SHP77 treated with DMSO at 0.1 percent for 48 hours (cell line): ENCODE measurements around the gene LBR.
"Not testable (repeated sequence)": the region's sequence is repeated elsewhere in the genome, so short reads cannot be mapped to it uniquely, and the experiment has no call there.

ENCODE experiments used
- DNase-seq: peaks from one replicate; lab custom pipeline; 2025; lab: John Stamatoyannopoulos, UW

LBR gene

DNA sequence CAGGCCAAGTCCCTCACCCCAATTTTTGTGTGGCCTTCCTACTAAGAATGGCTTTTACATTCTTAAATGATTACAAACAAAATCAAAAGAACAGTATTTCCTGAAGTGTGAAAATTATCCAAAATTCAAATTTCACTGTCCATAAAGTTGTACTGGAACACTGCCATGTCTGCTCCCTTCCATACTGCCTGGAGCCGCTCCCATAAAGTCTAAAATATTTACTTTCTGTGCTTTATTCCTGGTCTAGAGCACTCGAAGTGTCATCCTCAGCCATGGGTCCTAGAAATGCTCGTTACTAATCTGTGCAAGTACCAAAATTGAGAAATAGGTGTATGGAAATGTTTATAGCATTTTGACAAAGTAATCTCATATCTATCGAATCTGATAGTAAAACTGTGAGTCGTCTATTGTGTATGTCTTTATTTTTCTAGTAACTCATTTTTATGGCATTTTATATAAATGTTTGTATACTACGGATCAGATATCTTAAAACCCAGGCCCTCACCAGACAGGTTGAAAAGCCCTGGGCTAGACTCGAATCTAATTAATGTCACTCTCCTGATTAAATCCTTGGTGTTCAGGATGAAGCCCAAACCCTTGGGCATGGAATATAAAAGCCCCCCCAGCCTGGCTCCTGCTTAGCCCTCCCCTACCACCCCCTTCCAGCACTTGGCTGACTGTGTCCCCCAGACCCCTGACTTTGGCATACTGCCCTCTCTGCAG, 4.9 kb downstream of the LBR start:
- DNase-seq, result no peak

DNA sequence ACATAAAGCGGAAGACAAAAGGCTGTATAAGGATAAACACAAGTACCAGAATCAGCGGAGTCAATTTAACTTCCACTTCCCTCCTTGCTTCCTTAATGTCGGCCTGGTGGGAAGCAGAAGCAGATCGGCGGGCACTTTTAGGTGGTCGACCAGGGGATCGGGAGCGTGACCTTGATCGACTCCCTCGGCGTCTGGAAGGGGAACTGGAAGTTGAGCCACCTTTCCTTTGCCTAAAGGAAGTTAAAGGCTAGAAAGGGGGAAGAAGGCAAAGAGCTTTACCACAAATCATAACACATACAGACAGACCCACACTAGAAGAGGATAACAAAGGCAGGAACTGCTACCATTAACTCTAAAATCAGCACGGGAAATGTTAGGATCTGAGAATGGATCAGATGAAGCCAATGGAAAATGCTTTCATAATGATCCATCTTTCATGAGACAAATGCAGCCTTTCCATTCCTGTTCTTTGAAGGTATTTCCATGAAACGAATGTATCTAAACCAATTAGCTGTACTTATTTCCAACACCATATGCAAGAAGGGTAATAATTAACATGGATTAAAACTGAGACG, 5.7 kb downstream of the LBR start:
- DNase-seq, result no peak

DNA sequence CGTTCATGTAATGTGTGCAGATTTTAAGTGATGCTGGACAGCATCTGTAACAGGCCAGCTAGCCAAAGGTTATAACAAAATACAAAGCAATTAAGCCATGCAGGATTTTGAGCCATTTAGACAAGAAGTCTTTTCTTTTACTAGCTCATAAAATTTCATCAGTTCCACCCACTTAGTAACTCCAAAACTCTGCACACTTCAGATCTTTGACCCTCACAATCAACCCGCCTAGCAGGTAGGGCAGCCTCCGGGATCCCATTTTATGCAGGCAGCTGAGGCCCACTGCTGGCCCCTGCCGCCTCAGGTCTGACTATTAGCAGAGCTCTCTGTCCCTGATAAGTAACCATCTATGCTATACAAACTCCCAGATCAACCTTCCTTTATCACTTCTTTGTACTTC, 9.2 kb downstream of the LBR start:
- DNase-seq, result no peak

DNA sequence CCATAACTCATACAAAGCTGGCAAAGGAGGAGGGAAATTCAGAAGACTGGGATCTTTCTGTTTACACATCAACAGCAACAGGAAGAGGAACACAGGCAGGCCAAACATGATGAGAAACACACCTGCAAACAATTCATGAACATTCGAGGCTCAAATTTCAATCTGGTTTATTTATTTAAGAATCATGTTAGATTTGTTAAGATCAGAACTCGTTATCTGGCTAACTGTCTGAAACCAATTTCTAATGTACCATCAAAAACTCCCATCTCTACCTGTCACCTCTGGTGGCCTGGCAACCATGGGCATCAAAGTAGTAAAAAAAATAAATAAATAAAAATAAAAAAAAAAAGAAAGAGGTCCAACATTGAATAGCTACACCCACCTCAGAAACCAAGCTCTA, 9.8 kb downstream of the LBR start:
- DNase-seq, result no peak

DNA sequence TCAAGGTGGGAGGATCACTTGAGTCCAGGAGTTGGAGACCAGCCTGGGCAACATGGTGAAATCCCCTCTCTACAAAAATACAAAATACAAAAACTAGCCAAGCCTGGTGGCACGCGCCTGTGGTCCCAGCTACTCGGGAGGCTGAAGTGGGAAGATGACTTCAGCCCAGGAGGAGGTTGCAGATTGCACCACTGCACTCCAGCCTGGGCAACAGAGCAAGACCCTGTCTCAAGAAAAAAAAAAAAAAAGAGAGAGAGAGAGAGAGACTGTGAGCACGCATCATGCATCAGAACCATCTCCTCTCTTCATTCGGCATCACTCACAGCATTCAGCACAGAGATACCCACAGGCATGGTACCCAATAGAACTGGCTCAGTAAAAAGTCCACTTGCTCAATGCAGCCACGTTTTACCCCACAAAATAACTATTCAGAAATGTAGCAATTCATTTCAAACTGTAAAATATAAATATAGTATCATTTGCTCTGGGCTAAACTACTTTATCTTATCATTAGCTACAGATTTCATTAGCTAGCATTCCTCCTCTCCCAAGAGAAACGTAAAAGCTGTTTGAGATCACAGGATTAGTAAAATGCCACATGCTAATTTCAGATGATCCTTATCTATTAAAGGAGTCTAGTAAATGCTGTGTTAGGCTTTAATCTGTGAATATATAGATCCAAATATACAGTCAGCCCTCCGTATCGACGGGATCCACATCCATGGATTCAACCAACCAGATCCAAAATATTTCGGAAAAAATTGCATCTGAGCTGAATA, 11.7 kb downstream of the LBR start:
- no peak for DNase-seq

DNA sequence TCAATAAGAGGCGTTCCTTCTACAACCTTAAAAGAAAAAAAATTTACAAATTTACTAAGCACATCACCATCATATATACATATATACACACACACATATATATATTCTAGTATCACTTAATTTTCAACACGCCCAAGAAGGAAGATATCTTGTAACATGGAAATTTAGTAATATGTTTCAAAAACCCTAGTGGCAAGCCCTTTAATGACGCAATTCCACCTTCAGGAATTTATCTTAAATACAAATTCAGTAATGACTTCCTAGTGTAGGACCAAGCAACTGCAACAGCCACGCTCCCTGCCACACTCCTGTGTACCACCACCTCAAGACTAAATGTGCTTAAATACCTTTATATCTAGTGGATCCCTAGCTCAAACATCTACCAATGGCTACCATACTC, 12.5 kb downstream of the LBR start:
- no peak for DNase-seq

DNA sequence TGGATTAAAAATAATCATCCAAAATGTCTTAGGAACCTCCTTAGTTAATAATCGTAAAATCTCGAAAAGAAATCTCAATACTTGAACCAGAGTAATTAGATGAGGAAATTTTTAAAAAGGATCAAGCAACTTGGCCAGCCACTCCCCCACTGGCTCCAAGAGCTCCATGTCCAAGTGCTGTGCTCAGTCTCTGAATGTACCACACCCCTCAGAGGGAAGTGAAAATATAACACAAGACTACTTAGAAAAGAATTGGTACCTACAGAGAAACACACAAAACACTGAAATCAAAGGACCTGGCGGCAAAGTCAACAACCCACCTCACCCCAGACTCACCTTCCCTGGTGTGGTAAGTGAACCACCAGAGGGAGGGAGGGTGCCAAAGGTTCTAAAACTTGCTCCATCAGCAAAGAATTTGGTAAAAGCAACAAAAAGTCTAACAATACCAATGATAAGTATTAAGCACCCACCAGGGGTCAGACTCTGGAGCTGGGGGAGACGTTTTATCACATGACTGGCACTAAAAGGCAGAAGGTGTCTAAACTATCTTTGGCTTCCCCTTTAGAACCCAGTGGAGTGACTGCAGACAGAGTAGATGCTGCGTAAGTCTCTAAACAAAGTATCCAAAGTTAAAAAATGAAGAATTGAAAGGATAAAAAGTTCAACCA, 14.0 kb downstream of the LBR start:
- no peak for DNase-seq

DNA sequence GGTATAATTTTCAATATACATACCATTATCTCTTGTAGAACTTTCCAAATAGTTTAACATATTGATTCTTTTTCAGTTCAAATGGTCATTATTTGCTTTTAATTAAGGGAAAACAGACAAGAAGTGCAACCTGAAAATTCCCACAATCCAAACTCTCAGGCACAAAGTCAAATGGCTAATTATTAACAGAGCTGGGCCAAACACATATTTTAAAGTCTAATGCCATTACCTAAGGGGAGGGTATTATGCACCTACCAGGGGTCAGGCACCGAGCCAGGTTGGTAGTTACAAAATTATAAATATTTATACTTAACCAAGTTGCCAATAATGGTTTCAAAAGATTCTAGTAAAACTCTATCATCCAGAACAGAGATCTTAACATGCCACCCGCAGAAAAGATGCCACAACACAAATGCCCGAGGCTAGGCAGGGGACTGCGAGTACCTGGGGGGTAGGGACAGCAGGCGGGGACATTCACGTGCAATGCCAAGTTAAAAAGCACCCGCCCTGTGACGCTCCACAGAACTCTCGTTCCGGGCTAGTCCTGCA, 15.0 kb downstream of the LBR start:
- no peak for DNase-seq

DNA sequence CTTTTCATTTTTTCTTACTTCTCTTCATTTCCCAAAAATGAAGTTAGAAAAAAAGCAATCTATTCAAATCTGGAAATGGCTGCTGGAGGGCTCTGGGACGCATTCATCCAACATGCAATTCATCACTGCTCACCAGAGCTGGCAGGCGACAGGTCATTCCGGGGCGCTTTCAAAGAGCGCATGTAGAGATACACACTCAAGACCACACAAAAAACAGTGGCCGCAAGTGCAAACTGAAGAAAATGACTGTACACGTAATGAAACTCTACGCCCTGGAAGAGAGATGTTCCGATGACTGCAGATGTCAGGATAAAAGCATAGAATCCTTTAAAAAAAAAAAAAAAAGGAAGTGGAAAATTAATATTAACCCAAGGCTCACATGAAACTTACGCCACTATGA, 15.5 kb downstream of the LBR start:
- DNase-seq, result no peak

DNA sequence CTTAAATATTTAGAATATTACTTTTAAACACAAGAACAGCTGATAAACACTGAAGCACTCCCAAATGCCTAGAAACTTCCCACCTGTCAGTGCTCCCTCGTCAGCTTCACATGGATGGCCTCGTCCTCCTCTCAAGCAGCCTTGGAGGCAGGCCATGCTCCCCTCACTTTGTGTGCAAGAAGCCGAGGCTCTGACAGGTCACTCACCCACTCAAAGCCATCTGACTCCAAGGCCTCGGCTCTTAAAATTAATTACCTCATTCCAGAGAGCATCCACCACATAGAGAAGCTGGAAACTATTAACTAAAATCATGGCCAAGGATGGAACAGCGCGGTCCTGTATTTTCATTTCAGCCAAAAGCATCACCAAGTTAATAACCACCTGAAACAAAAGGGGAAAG, 17.8 kb downstream of the LBR start:
- DNase-seq, result no peak

DNA sequence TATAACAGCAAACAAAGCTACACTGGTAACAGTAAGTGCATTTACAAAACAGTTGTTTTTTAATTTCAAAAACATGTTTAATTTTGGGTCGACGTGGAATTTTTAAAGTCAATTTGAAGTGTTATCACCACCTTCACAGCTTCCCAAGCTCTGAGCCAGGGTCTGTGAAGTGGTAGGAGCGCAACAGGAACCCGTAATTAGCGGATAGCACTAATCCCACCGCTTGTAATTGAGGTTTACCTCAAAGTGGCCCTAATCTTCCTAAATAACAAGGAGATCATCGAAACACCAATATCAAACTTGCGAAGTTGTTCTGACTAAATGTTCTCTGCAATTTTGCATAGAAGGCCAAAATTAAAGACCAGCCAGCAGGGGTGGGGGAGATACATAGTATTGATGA, 18.8 kb downstream of the LBR start:
- DNase-seq, result no peak

DNA sequence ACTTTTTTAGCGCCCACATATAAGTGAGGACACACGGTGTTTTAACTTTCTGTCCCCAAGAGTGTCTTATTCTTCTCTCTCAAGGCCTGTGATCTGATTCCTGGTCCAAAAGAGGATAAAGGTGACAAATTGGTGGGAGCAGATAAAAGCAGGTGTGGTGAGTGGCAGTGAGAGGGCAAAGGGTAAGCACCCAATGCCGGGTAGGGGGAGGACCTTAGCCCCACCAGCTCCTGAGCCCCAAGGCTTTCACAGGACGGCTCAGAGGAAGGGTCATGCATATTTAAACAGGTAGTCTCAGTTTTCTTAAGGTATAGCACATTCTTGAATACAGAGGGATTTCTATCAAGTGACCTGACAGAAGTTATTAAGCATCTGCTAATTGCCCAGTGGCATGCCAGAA, 19.6 kb downstream of the LBR start:
- no peak for DNase-seq

DNA sequence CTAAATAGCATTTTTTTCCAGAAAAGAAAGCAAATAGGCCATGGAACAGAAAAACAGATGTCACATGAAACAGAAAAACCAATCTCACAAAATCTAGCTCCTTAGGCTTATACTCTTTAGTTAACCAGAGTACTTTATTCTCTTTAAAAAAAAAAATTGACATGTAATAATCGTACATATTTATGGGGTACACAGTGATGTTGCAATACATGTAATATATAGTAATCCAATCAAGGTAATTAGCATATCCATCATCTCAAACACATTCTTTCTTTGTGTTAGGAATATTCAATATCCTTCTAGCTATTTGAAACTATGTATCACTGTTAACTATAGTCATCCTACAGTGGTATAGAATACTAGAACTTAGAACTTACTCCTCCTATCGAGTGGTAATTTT, 20.1 kb downstream of the LBR start:
- no peak for DNase-seq

DNA sequence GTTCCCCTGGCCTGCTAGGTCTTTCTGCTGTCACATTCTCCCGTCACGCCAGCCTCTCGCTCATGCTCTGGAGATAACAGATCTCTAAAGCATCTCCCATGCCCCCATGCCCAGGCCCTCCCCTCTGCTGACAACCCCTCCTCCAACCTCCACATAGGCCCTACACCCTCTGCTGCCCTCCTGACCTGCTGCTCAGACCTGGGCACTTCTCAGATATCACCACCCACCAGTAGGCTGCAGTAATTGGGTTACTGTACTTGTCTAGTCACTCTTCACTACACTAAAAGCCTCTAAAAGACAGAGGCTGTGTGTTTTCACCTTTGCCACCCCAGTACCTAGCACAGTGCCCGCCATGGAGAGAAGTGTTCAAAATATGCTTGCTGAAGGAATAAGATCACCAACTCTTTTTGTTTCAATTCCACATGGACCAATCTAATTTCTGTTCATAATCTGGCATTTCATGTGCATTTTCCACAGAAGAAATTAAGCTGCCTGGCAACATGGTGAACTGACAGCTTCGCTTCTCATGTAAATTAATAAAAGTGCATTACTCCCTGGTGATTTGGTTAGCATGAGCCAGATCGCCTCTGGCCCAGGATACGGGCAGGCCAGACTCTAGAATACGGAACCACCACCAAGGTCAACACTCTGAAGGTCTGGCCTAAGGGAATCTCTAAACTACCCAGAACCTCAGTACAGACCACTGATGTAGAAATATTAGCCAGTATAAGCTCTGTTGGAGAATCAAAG, 20.7 kb downstream of the LBR start:
- DNase-seq, result no peak

DNA sequence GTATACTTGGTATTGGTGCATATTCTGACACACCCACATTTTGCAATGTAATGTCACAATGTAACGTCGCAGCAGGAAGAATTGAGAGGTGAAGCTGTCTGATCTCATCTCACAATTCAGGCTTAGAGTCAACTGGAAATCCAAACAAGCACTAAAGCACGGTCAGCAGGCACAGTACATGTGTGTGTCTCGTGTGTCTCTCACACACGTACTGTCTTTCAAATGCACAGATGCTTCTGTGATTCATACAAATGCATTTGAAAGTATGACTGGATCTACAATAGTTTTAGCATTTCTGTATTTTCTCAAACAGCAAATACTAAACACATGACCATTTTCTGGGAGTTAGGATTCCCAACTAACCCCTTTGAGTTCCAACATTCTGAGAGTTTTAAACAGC, 26.9 kb downstream of the LBR start:
- DNase-seq, result no peak

DNA sequence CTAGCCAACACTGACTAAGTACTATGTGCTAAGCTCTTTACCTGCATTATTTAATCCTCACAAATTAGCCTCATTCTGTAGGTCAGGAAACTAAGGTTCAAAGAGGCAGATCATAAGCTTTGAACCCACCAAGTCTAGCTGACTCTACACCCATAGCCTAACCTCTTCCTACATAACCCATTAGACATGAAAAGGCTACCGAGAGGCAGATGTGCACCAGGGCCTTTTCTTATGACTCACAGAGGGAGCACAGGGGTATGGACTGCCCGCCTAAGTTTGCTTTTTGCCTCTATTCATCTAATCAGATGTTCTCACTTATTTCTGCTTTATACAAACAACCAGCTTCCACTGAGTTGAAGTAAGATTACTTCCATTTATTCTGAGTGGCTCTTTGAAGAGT, 31.5 kb downstream of the LBR start:
- no peak for DNase-seq

DNA sequence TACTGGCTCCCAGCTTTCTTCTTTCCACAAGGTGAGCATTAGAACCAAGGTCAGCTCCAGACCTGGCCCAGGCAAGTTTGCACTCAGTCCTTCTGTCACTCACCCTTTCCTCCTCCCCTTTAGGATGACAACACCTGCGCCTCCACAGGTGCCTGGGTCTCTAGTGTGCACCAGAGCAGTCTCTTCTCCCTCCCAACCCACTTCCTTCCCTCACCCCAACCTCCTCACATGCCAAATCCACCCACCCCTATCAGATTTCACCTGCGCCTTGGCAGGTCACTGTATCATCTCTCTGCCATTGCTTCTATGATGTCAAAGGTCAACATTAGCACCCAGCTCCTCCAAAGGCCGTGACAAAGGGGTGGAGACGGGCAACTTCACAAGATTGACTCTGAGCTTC, 38.0 kb downstream of the LBR start:
- no peak for DNase-seq

DNA sequence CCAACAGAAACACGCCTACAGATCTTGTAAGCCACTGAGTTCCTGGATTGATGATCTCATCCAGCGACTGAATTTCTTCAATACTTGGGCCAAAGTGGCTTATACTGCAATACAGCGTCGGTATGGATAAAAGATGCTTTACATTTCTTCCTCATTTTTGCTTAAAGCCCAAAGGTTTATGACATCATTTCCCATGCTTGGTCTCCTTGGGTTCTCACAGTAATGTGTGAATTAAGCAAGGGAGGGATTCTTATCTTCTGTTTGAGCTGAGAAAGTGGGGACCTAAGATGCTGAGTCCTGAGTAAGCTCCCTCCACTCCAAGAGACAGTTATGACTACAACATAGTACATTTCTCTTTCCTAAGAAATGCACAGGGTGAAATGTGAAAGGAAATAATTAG, 39.5 kb downstream of the LBR start:
- DNase-seq, result no peak

DNA sequence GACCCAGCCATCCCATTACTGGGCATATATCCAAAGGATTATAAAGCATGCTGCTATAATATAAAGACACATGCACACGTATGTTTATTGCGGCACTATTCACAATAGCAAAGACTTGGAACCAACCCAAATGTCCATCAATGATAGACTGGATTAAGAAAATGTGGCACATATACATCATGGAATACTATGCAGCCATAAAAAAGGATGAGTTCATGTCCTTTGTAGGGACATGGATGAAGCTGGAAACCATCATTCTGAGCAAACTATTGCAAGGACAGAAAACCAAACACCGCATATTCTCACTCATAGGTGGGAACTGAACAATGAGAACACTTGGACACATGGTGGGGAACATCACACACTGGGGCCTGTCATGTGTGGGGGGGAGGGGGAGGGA, 41.0 kb downstream of the LBR start:
- DNase-seq, result not testable (repeated sequence)

DNA sequence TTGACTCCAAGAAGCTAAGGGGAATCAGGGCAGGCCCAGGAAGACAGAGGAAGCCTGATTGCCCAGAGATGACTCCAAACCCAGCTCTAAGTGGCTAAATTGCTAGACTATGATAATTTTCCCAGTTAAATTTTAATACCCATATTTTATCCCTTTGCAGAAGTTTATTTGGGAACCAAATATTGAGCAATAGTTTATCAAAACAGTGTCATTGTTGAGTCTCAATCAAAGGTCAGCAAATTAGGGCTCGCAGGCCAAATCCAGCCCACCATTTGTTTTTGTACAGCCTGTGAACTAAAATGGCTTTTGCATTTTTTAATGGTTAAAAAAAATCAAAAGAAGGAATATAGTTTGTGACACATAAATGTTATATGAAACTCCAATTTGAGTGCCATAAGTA, 47.1 kb downstream of the LBR start:
- no peak for DNase-seq

DNA sequence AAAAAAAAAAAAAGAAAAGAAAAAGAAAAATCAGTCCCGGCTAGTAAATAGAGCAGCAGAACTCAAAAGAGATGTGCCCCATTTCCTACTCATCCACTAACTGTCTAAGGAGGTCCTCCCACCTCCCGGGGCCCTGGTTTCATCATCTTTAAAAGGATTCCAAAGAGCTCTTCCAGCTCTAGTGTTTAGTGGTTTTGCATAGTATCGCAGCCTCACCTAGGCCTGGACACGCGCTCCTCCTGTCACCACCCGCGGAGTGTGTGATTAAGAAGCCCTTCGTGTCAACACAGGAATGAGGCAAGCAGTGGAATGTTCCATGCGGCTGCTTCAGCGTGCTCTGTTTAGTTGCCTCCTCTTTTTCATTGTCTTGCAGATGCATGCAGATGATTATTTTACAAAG, 49.0 kb downstream of the LBR start:
- no peak for DNase-seq

DNA sequence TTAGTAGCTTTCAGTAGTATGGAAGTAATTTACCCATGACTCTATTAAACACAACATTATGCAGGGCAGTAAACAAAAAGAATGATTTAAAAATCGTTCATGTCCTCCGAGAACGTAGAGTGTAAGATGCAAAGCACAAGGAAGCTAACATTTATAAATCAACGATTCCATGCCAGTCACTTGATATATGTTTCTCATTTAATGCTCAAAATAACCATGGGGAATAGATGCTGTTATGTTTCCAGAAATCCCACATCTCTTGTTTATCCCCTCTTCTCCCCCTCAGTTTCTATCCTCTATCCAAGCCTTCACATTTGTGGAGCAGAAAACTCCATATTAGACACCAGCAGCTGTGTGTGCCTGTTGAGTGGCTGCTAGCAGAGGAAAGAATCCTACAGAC, 52.8 kb downstream of the LBR start:
- DNase-seq, result no peak
